ENCODE measurements around the gene CRHR1.

The CRHR1 gene

GRCh38 chr17:45818041-45818440, 33.9 kb downstream of the CRHR1 start:
- TF ChIP-seq, protein P1, sequence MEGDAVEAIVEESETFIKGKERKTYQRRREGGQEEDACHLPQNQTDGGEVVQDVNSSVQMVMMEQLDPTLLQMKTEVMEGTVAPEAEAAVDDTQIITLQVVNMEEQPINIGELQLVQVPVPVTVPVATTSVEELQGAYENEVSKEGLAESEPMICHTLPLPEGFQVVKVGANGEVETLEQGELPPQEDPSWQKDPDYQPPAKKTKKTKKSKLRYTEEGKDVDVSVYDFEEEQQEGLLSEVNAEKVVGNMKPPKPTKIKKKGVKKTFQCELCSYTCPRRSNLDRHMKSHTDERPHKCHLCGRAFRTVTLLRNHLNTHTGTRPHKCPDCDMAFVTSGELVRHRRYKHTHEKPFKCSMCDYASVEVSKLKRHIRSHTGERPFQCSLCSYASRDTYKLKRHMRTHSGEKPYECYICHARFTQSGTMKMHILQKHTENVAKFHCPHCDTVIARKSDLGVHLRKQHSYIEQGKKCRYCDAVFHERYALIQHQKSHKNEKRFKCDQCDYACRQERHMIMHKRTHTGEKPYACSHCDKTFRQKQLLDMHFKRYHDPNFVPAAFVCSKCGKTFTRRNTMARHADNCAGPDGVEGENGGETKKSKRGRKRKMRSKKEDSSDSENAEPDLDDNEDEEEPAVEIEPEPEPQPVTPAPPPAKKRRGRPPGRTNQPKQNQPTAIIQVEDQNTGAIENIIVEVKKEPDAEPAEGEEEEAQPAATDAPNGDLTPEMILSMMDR (IDR thresholded peaks at IDR 0.05; ENCODE audit: low read depth, low read length): no peak
- no peak for DNase-seq (ENCODE audit: extremely low read depth, low read depth)

DNA sequence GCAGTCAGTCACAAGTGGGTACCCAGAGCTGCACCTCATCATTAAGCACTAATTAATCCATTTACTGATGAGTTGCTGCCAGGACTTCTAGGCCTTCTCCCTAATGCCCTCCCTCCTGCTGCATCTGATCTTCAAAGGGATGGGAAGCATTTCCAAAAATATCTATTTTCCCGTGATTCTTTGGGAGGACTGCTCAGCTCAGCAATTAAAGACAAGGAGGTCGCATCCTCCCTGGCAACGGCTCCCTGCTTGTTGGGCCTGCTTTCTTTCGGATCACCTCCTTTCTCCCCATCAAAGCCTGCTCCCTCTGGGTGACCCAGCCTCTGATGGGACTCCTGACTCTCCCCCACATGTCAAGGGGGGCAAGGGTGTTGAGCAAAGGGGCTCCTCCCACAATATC, 34.6 kb downstream of the CRHR1 start:
- DNase-seq (ENCODE audit: extremely low read depth, low read depth): no peak

GRCh38 chr17:45819632-45820031, 35.5 kb downstream of the CRHR1 start:
- TF ChIP-seq, protein P1 (IDR thresholded peaks at IDR 0.05; ENCODE audit: low read depth, low read length): no peak
- no peak for DNase-seq (ENCODE audit: extremely low read depth, low read depth)

More for the DNA sequence above, 34.6 kb downstream of the CRHR1 start:
- TF ChIP-seq, protein P1 (IDR thresholded peaks at IDR 0.05; ENCODE audit: low read depth, low read length): no peak

GRCh38 chr17:45820052-45820780, 36.1 kb downstream of the CRHR1 start:
- TF ChIP-seq, protein P1 (IDR thresholded peaks at IDR 0.05; ENCODE audit: low read depth, low read length): no peak
- DNase-seq (ENCODE audit: extremely low read depth, low read depth): no peak

- TF ChIP-seq, protein P1 (IDR thresholded peaks at IDR 0.05; ENCODE audit: low read depth, low read length): no peak
Observed at GRCh38 chr17:45821147-45821546, 37.0 kb downstream of the CRHR1 start.

DNA sequence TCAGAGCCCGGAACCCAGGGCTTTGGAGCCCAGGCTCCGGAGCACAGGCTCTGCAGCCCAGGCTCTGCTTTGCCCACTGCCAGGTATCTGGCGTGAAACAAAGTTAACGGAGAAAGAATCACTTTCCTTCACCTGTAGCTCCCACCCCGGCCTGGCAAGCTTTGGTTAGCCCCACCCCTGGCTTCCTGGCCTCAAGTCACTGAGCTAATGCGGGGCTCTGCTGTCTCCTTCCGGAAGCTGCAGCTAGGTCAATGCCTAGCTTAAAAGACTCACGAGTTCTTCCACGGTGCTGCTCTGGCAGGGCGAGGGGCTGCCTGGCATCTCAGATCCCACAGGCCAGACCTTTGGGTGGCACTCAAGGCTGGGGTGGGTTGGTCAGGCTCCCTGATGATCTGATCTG, 39.5 kb downstream of the CRHR1 start:
- TF ChIP-seq, protein P1 (IDR thresholded peaks at IDR 0.05; ENCODE audit: low read depth, low read length): no peak
- no peak for DNase-seq (ENCODE audit: extremely low read depth, low read depth)

More at GRCh38 chr17:45821147-45821546, 37.0 kb downstream of the CRHR1 start:
- DNase-seq (ENCODE audit: extremely low read depth, low read depth): no peak

GRCh38 chr17:45824475-45824874, 40.4 kb downstream of the CRHR1 start:
- TF ChIP-seq, protein P1 (IDR thresholded peaks at IDR 0.05; ENCODE audit: low read depth, low read length): no peak
- no peak for DNase-seq (ENCODE audit: extremely low read depth, low read depth)
